Left lung (tissue), 10 donors: ENCODE measurements around the gene INSM2. TPM values are rescaled to one million over a fixed set of nuclear protein-coding genes. Genes with fewer than 3 reads are reported as not detected.

Source experiments
- ATAC-seq: fragments of 200-7000 bp; cut with Tn5 transposase; one replicate; pipeline ENCODE4 v1.9.1; 2020; ENCODE audit warnings: moderate library complexity
- DNase-seq, 4 donors: peaks; one replicate each; pipeline ENCODE4 v3.0.0-alpha.2; 2013 to 2020
- H3K27ac ChIP-seq, 2 donors: fragments of 200-600 bp; sonication (generic) in 1 of 2; one replicate each; pipeline versions ENCODE4 v1.5.0 to v1.8.0; 2020 to 2021
- H3K27me3 ChIP-seq, 2 donors: fragments of 200-600 bp; sonication (generic) in 1 of 2; one replicate each; pipeline versions ENCODE4 v1.5.0 to v1.8.0; 2020 to 2021
- H3K36me3 ChIP-seq, 2 donors: fragments of 200-600 bp; sonication (generic) in 1 of 2; one replicate each; pipeline versions ENCODE4 v1.5.0 to v1.8.0; 2020 to 2021
- H3K4me1 ChIP-seq, 2 donors: fragments of 200-600 bp; one replicate each; pipeline ENCODE4 v1.8.0; 2021
- H3K4me3 ChIP-seq, 2 donors: fragments of 200-600 bp; sonication (generic) in 1 of 2; one replicate each; pipeline versions ENCODE4 v1.5.0 to v1.8.0; 2020 to 2021; ENCODE audit warnings: mild to moderate bottlenecking in 1 of 2
- H3K9me3 ChIP-seq, 2 donors: fragments of 200-600 bp; sonication (generic) in 1 of 2; one replicate each; pipeline versions ENCODE4 v1.5.0 to v1.8.0; 2020 to 2021
- CTCF ChIP-seq, 2 donors: fragments of 200-600 bp; sonication (generic) in 1 of 2; IDR thresholded peaks; one replicate each; pipeline versions ENCODE4 v1.5.0 to v1.8.0; 2021; ENCODE audit warnings: antibody characterized with exemption in 2 of 2
- intact Hi-C, 2 donors: fragments of 100-400 bp; cut with DNase I; formaldehyde crosslinking; loops; one replicate each; pipeline versions ENCODE4 v1.11.2 to v1.14.2; 2022
- polyA plus RNA-seq, 6 donors: library from polyadenylated mRNA; unstranded; fragments of 120-200 nt; gene quantifications; one replicate each; pipeline ENCODE4 v1.2.1, GENCODE V29; 2013; ENCODE audit not compliant: insufficient read length in 6 of 6
- total RNA-seq, 2 donors: library from RNA; stranded (reverse); fragmentation: NEBNext Ultra II Directional; extraction: Animal tissue kit (Norgen Biotek cat#: 25700); gene quantifications; one replicate each; pipeline ENCODE4 v1.2.1, GENCODE V29; 2021
- donor health status: DM: no; HTN: yes; CAD: no.
- donor health status: DM: no; HTN: no; CAD: no.

Gene INSM2
- total and polyA plus RNA-seq, 8 donors = 0.06 TPM; not detected in 7

GRCh38 chr14:35504260-35504659 is 29.7 kb upstream of the INSM2 start:
- no peaks in the 10 kb centered on the region for H3K4me1 ChIP-seq
- no peaks in the 10 kb centered on the region for H3K36me3 ChIP-seq
- intact Hi-C loops = no loop called here
- ATAC-seq (no peak), DNase-seq (no peak)
- no peak overlapping the region for H3K27ac ChIP-seq
- H3K27me3 ChIP-seq = no peaks in the 10 kb centered on the region
- no peak for TF ChIP-seq CTCF (IDR thresholded peaks at IDR 0.05)
- no peaks in the 10 kb centered on the region for H3K9me3 ChIP-seq
- H3K4me3 ChIP-seq = no peak overlapping the region

- no peaks in the 10 kb centered on the region for H3K4me1 ChIP-seq
- H3K9me3 ChIP-seq = no peaks in the 10 kb centered on the region
- no peaks in the 10 kb centered on the region for H3K36me3 ChIP-seq
- ATAC-seq (no peak), DNase-seq (no peak)
- H3K27me3 ChIP-seq = no peaks in the 10 kb centered on the region
- intact Hi-C loops = no loop called here
- TF ChIP-seq CTCF (IDR thresholded peaks at IDR 0.05) = no peak
- no peak overlapping the region for H3K4me3 ChIP-seq
- no peak overlapping the region for H3K27ac ChIP-seq
These were observed 27.5 kb upstream of the INSM2 start for GRCh38 chr14:35506461-35506860.

- H3K36me3 ChIP-seq = no peaks in the 10 kb centered on the region
- no peak overlapping the region for H3K27ac ChIP-seq
- no peak for ATAC-seq
- no peaks in the 10 kb centered on the region for H3K4me1 ChIP-seq
- no peak overlapping the region for H3K4me3 ChIP-seq
- no peaks in the 10 kb centered on the region for H3K9me3 ChIP-seq
- no peak for TF ChIP-seq CTCF (IDR thresholded peaks at IDR 0.05)
- H3K27me3 ChIP-seq = no peaks in the 10 kb centered on the region
- no peak for DNase-seq
- intact Hi-C loops = no loop called here
These were observed 27.0 kb upstream of the INSM2 start for GRCh38 chr14:35506927-35507326.

- Histone ChIP-seq H3K4me1 (no peaks in the 10 kb centered on the region), H3K9me3 (no peaks in the 10 kb centered on the region), H3K27me3 (no peaks in the 10 kb centered on the region), H3K36me3 (no peaks in the 10 kb centered on the region), H3K27ac (no peak overlapping the region), H3K4me3 (no peak overlapping the region)
- intact Hi-C loops = no loop called here
- TF ChIP-seq CTCF (IDR thresholded peaks at IDR 0.05) = no peak
- no peak for ATAC-seq
- DNase-seq = no peak
These were observed 24.1 kb upstream of the INSM2 start for GRCh38 chr14:35509846-35510245.

GRCh38 chr14:35512765-35513164 is 21.2 kb upstream of the INSM2 start:
- no peaks in the 10 kb centered on the region for H3K36me3 ChIP-seq
- no peaks in the 10 kb centered on the region for H3K9me3 ChIP-seq
- no peak for ATAC-seq
- H3K4me3 ChIP-seq = no peak overlapping the region
- no peak for TF ChIP-seq CTCF (IDR thresholded peaks at IDR 0.05)
- no peaks in the 10 kb centered on the region for H3K4me1 ChIP-seq
- no peak overlapping the region for H3K27ac ChIP-seq
- H3K27me3 ChIP-seq = no peaks in the 10 kb centered on the region
- no peak for DNase-seq
- intact Hi-C loops = no loop called here
